Activated T-cell treated with anti-CD3 and anti-CD28 coated beads, Interleukin-2, amount 50 U/mL, for 24 hours (primary cell): ENCODE data around the gene PCDHB14.
"Not testable (repeated sequence)": the region's sequence is repeated elsewhere in the genome, so short reads cannot be mapped to it uniquely, and the experiment has no call there.

Experiments used
- DNase-seq: peaks from one replicate; pipeline ENCODE4 v3.0.0-alpha.2; 2020
- H3K27ac Mint-ChIP-seq: 2 replicates; pipeline ENCODE4 v1.8.0; 2020; ENCODE audit warnings: mild to moderate bottlenecking, mixed read lengths
- H3K27me3 Mint-ChIP-seq: 2 replicates; pipeline ENCODE4 v1.8.0; 2020; ENCODE audit warnings: mixed read lengths
- H3K36me3 Mint-ChIP-seq: 2 replicates; pipeline ENCODE4 v1.8.0; 2020; ENCODE audit warnings: low read depth, mixed read lengths
- H3K4me1 Mint-ChIP-seq: 2 replicates; pipeline ENCODE4 v1.8.0; 2020; ENCODE audit warnings: low read depth, mixed read lengths
- H3K4me3 Mint-ChIP-seq: 2 replicates; pipeline ENCODE4 v1.8.0; 2020; ENCODE audit warnings: mild to moderate bottlenecking, moderate library complexity, mixed read lengths
- H3K9me3 Mint-ChIP-seq: 2 replicates; pipeline ENCODE4 v1.8.0; 2020; ENCODE audit warnings: mixed read lengths

Gene PCDHB14

DNA sequence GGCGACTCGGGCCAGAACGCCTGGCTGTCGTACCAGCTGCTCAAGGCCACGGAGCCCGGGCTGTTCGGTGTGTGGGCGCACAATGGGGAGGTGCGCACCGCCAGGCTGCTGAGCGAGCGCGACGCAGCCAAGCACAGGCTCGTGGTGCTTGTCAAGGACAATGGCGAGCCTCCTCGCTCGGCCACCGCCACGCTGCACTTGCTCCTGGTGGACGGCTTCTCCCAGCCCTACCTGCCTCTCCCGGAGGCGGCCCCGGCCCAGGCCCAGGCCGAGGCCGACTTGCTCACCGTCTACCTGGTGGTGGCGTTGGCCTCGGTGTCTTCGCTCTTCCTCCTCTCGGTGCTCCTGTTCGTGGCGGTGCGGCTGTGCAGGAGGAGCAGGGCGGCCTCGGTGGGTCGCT is 28.8 kb upstream of the PCDHB14 start:
- not testable (repeated sequence) for H3K27ac Mint-ChIP-seq, H3K36me3 Mint-ChIP-seq, H3K4me3 Mint-ChIP-seq, H3K4me1 Mint-ChIP-seq, DNase-seq
- Mint-ChIP-seq H3K9me3 (peaks cover 39% of the 10 kb centered on the region), H3K27me3 (peaks cover 69% of the 10 kb centered on the region)

DNA sequence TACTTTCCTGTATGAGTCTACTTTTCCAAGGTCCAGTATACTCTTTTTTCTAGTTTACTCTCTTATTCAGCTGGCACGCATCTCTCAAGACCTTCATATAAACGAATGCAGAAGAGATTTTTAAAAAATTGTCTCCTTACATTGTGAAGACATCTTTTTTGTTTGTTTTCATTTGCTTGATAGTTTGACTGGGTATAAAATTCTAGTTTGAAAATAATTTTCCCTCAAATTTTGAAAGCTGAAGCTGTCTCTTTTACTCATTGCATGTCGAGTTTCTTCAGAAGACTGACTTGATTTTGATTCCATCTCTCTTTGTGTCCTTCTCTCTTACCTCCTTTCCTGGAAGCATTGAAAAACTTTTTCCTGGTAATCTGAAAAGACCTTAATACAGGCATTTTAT is 26.8 kb upstream of the PCDHB14 start:
- H3K9me3 Mint-ChIP-seq = peaks cover 44% of the 10 kb centered on the region
- no peaks in the 10 kb centered on the region for H3K4me1 Mint-ChIP-seq
- no peak overlapping the region for H3K27ac Mint-ChIP-seq
- H3K36me3 Mint-ChIP-seq = peaks cover 7% of the 10 kb centered on the region
- no peak for DNase-seq
- peaks cover 69% of the 10 kb centered on the region for H3K27me3 Mint-ChIP-seq
- no peak overlapping the region for H3K4me3 Mint-ChIP-seq

GRCh38 chr5:141199359-141200235 is 23.5 kb upstream of the PCDHB14 start, which contains the start of gene PCDHB11:
Gene PCDHB11 (plus strand): TSS chr5:141199627. CDS start chr5:141199775, 148 bp downstream.
- peaks cover 3% of the 10 kb centered on the region for H3K36me3 Mint-ChIP-seq
- H3K27me3 Mint-ChIP-seq = peaks cover 56% of the 10 kb centered on the region
- H3K4me1 Mint-ChIP-seq = no peaks in the 10 kb centered on the region
- H3K4me3 Mint-ChIP-seq = no peak within 1 kb of the TSS
- peaks cover 30% of the 10 kb centered on the region for H3K9me3 Mint-ChIP-seq
- no peak for DNase-seq
- H3K27ac Mint-ChIP-seq = no peak within 1 kb of the TSS

- not testable (repeated sequence) for H3K36me3 Mint-ChIP-seq, DNase-seq, H3K27ac Mint-ChIP-seq, H3K4me3 Mint-ChIP-seq, H3K4me1 Mint-ChIP-seq
- Mint-ChIP-seq H3K27me3 (peaks cover 60% of the 10 kb centered on the region), H3K9me3 (peaks cover 25% of the 10 kb centered on the region)
Observed at GRCh38 chr5:141201126-141201525, 22.0 kb upstream of the PCDHB14 start.

DNA sequence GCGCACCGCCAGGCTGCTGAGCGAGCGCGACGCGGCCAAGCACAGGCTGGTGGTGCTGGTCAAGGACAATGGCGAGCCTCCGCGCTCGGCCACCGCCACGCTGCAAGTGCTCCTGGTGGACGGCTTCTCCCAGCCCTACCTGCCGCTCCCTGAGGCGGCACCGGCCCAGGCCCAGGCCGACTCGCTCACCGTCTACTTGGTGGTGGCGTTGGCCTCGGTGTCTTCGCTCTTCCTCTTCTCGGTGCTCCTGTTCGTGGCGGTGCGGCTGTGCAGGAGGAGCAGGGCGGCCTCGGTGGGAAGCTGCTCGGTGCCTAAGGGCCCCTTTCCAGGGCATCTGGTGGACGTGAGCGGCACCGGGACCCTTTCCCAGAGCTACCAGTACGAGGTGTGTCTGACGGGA is 21.5 kb upstream of the PCDHB14 start:
- H3K4me1 Mint-ChIP-seq, H3K4me3 Mint-ChIP-seq, H3K27ac Mint-ChIP-seq, H3K36me3 Mint-ChIP-seq, DNase-seq: not testable (repeated sequence)
- Mint-ChIP-seq H3K9me3 (peaks cover 20% of the 10 kb centered on the region), H3K27me3 (peaks cover 59% of the 10 kb centered on the region)

DNA sequence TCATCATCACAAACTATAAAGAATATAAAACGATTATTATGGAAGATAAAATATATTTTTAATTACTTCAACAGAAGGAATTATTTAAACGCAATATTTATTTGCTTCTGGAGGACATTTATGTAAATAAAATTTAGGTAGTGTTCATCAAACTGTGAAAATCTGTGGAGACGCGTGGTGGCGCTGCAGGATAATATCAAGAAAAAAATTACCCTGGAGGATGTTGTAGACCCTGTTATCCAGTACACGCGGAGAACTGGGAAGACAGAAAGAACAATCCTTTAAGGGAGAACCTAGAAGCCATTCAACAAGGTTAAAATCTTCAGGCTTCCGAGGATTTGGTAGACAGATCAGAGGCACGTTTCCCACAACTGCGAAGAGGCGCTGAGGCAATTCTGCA is 14.7 kb upstream of the PCDHB14 start, which contains the start of gene PCDHB12:
Gene PCDHB12 (plus strand): TSS at position 242 of the 400 bp plus-strand sequence. CDS start 189 bp downstream, outside the sequence.
- H3K4me3 Mint-ChIP-seq = no peak within 1 kb of the TSS
- H3K9me3 Mint-ChIP-seq = peaks cover 3% of the 10 kb centered on the region
- no peak for DNase-seq
- H3K36me3 Mint-ChIP-seq = peaks cover 2% of the 10 kb centered on the region
- H3K27ac Mint-ChIP-seq = no peak within 1 kb of the TSS
- no peaks in the 10 kb centered on the region for H3K4me1 Mint-ChIP-seq
- peaks cover 69% of the 10 kb centered on the region for H3K27me3 Mint-ChIP-seq

DNA sequence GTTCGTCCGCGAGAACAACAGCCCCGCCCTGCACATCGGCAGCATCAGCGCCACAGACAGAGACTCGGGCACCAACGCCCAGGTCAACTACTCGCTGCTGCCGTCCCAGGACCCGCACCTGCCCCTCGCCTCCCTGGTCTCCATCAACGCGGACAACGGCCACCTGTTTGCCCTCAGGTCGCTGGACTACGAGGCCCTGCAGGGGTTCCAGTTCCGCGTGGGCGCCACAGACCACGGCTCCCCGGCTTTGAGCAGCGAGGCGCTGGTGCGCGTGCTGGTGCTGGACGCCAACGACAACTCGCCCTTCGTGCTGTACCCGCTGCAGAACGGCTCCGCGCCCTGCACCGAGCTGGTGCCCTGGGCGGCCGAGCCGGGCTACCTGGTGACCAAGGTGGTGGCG is 12.9 kb upstream of the PCDHB14 start:
- H3K27ac Mint-ChIP-seq, DNase-seq, H3K36me3 Mint-ChIP-seq, H3K4me1 Mint-ChIP-seq, H3K4me3 Mint-ChIP-seq: not testable (repeated sequence)
- Mint-ChIP-seq H3K9me3 (peaks cover 13% of the 10 kb centered on the region), H3K27me3 (peaks cover 79% of the 10 kb centered on the region)

- peaks cover 80% of the 10 kb centered on the region for H3K27me3 Mint-ChIP-seq
- not testable (repeated sequence) for H3K27ac Mint-ChIP-seq, H3K4me3 Mint-ChIP-seq
Observed at GRCh38 chr5:141210849-141211248, 12.3 kb upstream of the PCDHB14 start.

GRCh38 chr5:141213656-141214339 is 9.3 kb upstream of the PCDHB14 start, which contains the start of gene PCDHB13:
Gene PCDHB13 (plus strand): TSS chr5:141213919. CDS start chr5:141214124, 205 bp downstream.
- H3K4me3 Mint-ChIP-seq = not testable (repeated sequence)

More at GRCh38 chr5:141210849-141211248, 12.3 kb upstream of the PCDHB14 start:
- H3K9me3 Mint-ChIP-seq = peaks cover 14% of the 10 kb centered on the region
- H3K36me3 Mint-ChIP-seq, DNase-seq, H3K4me1 Mint-ChIP-seq: not testable (repeated sequence)

DNA sequence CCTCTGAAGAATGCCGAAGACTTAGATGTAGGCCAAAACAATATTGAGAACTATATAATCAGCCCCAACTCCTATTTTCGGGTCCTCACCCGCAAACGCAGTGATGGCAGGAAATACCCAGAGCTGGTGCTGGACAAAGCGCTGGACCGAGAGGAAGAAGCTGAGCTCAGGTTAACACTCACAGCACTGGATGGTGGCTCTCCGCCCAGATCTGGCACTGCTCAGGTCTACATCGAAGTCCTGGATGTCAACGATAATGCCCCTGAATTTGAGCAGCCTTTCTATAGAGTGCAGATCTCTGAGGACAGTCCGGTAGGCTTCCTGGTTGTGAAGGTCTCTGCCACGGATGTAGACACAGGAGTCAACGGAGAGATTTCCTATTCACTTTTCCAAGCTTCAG is 8.6 kb upstream of the PCDHB14 start:
- H3K27me3 Mint-ChIP-seq = peaks cover 71% of the 10 kb centered on the region
- H3K4me3 Mint-ChIP-seq, H3K27ac Mint-ChIP-seq, H3K4me1 Mint-ChIP-seq, DNase-seq: not testable (repeated sequence)
- H3K36me3 Mint-ChIP-seq = peaks cover 16% of the 10 kb centered on the region
- H3K9me3 Mint-ChIP-seq = peaks cover 30% of the 10 kb centered on the region

More at GRCh38 chr5:141213656-141214339, 9.3 kb upstream of the PCDHB14 start, which contains the start of gene PCDHB13:
- peaks cover 74% of the 10 kb centered on the region for H3K27me3 Mint-ChIP-seq
- peaks cover 15% of the 10 kb centered on the region for H3K36me3 Mint-ChIP-seq
- peaks cover 25% of the 10 kb centered on the region for H3K9me3 Mint-ChIP-seq
- not testable (repeated sequence) for DNase-seq, H3K27ac Mint-ChIP-seq, H3K4me1 Mint-ChIP-seq

GRCh38 chr5:141215504-141215903 is 7.6 kb upstream of the PCDHB14 start:
- H3K27ac Mint-ChIP-seq = not testable (repeated sequence)

GRCh38 chr5:141216035-141216434 is 7.1 kb upstream of the PCDHB14 start:
- not testable (repeated sequence) for H3K4me3 Mint-ChIP-seq, H3K4me1 Mint-ChIP-seq, DNase-seq, H3K27ac Mint-ChIP-seq
- Mint-ChIP-seq H3K27me3 (peaks cover 75% of the 10 kb centered on the region), H3K36me3 (peaks cover 14% of the 10 kb centered on the region), H3K9me3 (peaks cover 33% of the 10 kb centered on the region)

More at GRCh38 chr5:141215504-141215903, 7.6 kb upstream of the PCDHB14 start:
- peaks cover 73% of the 10 kb centered on the region for H3K27me3 Mint-ChIP-seq
- not testable (repeated sequence) for DNase-seq, H3K4me1 Mint-ChIP-seq, H3K4me3 Mint-ChIP-seq
- peaks cover 16% of the 10 kb centered on the region for H3K36me3 Mint-ChIP-seq
- H3K9me3 Mint-ChIP-seq = peaks cover 36% of the 10 kb centered on the region

DNA sequence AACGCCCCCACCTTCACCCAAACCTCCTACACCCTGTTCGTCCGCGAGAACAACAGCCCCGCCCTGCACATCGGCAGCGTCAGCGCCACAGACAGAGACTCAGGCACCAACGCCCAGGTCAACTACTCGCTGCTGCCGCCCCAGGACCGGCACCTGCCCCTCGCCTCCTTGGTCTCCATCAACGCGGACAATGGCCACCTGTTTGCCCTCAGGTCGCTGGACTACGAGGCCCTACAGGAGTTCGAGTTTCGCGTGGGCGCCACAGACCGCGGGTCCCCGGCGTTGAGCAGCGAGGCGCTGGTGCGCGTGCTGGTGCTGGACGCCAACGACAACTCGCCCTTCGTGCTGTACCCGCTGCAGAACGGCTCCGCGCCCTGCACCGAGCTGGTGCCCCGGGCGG is 1.7 kb downstream of the PCDHB14 start:
- not testable (repeated sequence) for H3K36me3 Mint-ChIP-seq, H3K4me3 Mint-ChIP-seq, H3K4me1 Mint-ChIP-seq, DNase-seq, H3K27ac Mint-ChIP-seq
- peaks cover 62% of the 10 kb centered on the region for H3K27me3 Mint-ChIP-seq
- peaks cover 15% of the 10 kb centered on the region for H3K9me3 Mint-ChIP-seq

DNA sequence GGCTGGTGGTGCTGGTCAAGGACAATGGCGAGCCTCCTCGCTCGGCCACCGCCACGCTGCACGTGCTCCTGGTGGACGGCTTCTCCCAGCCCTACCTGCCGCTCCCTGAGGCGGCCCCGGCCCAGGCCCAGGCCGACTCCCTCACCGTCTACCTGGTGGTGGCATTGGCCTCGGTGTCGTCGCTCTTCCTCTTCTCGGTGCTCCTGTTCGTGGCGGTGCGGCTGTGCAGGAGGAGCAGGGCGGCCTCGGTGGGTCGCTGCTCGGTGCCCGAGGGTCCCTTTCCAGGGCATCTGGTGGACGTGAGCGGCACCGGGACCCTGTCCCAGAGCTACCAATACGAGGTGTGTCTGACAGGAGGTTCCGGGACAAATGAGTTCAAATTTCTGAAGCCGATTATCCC is 2.3 kb downstream of the PCDHB14 start:
- not testable (repeated sequence) for H3K4me1 Mint-ChIP-seq, H3K4me3 Mint-ChIP-seq, H3K27ac Mint-ChIP-seq, H3K36me3 Mint-ChIP-seq, DNase-seq
- Mint-ChIP-seq H3K27me3 (peaks cover 56% of the 10 kb centered on the region), H3K9me3 (peaks cover 10% of the 10 kb centered on the region)
